ENCODE data around the gene LRRIQ4. TPM values are rescaled to one million over a fixed set of nuclear protein-coding genes. Genes with fewer than 3 reads are reported as not detected.

The LRRIQ4 gene
- total and polyA plus RNA-seq, 4 donors, result 0.09 TPM; not detected in 3

- no peaks in the 10 kb centered on the region for H3K36me3 ChIP-seq (ENCODE audit: control insufficient read depth in 4 of 4, insufficient read depth in 3 of 4, low read depth in 1 of 4, low read length in 3 of 4)
- no peaks in the 10 kb centered on the region for H3K9me3 ChIP-seq (ENCODE audit: control insufficient read depth in 4 of 4, low read length in 3 of 4)
- no peak overlapping the region for H3K9ac ChIP-seq (ENCODE audit: low read depth in 1 of 2, low read length in 2 of 2)
- H3K4me3 ChIP-seq (ENCODE audit: low read depth in 1 of 3, low read length in 3 of 3), result no peak overlapping the region
- H3K4me1 ChIP-seq (ENCODE audit: control insufficient read depth in 4 of 4, insufficient read depth in 4 of 4, low read length in 3 of 4), result no peaks in the 10 kb centered on the region
- no peak overlapping the region for H3K27ac ChIP-seq (ENCODE audit: low read depth in 1 of 2, low read length in 2 of 2)
- H3K27me3 ChIP-seq (ENCODE audit: control insufficient read depth in 4 of 4, insufficient read depth in 4 of 4, low read length in 3 of 4), result no peaks in the 10 kb centered on the region
- no peak for TF ChIP-seq TAF1 (conservative IDR thresholded peaks at IDR 0.05)
- TF ChIP-seq, protein P1, sequence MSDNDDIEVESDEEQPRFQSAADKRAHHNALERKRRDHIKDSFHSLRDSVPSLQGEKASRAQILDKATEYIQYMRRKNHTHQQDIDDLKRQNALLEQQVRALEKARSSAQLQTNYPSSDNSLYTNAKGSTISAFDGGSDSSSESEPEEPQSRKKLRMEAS (IDR thresholded peaks at IDR 0.05), result no peak
- TF ChIP-seq FOXA2 (IDR thresholded peaks at IDR 0.05), result no peak
- TF ChIP-seq YY1 (IDR thresholded peaks at IDR 0.05), result no peak
- no peak for TF ChIP-seq GABPA (IDR thresholded peaks at IDR 0.05 in 1 of 2, conservative IDR thresholded peaks at IDR 0.05 in 1 of 2)
- no peak for TF ChIP-seq REST (IDR thresholded peaks at IDR 0.05)
- TF ChIP-seq FOXA1 (IDR thresholded peaks at IDR 0.05), result no peak
- no peak for TF ChIP-seq EGR1 (IDR thresholded peaks at IDR 0.05; ENCODE audit: low read depth in 2 of 2)
- TF ChIP-seq, protein P2, sequence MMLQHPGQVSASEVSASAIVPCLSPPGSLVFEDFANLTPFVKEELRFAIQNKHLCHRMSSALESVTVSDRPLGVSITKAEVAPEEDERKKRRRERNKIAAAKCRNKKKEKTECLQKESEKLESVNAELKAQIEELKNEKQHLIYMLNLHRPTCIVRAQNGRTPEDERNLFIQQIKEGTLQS (IDR thresholded peaks at IDR 0.05), result no peak
- no peak for TF ChIP-seq HNF4A (conservative IDR thresholded peaks at IDR 0.05)
- no peak for TF ChIP-seq JUND (IDR thresholded peaks at IDR 0.05)
- no peak for TF ChIP-seq ZBTB33 (IDR thresholded peaks at IDR 0.05)
- no peak for TF ChIP-seq SP1 (IDR thresholded peaks at IDR 0.05)
- TF ChIP-seq HNF4G (IDR thresholded peaks at IDR 0.05), result no peak
- TF ChIP-seq, protein P3, sequence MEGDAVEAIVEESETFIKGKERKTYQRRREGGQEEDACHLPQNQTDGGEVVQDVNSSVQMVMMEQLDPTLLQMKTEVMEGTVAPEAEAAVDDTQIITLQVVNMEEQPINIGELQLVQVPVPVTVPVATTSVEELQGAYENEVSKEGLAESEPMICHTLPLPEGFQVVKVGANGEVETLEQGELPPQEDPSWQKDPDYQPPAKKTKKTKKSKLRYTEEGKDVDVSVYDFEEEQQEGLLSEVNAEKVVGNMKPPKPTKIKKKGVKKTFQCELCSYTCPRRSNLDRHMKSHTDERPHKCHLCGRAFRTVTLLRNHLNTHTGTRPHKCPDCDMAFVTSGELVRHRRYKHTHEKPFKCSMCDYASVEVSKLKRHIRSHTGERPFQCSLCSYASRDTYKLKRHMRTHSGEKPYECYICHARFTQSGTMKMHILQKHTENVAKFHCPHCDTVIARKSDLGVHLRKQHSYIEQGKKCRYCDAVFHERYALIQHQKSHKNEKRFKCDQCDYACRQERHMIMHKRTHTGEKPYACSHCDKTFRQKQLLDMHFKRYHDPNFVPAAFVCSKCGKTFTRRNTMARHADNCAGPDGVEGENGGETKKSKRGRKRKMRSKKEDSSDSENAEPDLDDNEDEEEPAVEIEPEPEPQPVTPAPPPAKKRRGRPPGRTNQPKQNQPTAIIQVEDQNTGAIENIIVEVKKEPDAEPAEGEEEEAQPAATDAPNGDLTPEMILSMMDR (IDR thresholded peaks at IDR 0.05; ENCODE audit: low read depth, low read length, missing input control), result no peak
- no peak for DNase-seq (ENCODE audit: low spot score)
- WGBS, result 94% methylated on average over 3 of the region's 3 CpGs
Observed at GRCh38 chr3:169804681-169805080, 8.0 kb upstream of the LRRIQ4 start.

DNA sequence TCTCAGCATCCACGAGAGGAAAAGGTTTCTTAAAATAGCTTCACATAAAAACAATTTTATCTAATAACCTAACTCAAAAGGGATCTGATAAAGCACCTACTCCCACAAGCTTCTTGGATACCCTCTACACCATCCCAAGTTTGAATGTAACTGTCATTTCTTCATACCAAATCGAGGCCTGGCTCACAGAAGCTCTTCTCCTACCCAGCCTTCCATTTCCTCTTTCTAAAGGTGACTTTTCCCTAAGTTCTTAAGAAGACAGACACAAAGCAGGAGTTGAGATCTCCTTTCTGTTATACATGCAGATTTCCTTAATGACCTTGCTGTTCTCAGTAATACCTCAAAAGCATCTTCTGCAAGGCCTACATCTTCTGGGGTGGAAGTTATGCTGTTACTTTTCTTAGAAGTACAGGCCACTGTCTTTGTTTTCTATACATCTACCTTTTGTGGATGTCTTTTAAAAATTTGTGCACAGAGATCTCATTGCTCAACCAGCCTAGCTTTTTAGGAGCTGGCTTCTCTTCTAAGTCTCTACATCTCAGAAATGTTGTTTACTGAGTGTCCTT is 3.4 kb upstream of the LRRIQ4 start:
- H3K9ac ChIP-seq (ENCODE audit: low read depth in 1 of 2, low read length in 2 of 2), result no peak overlapping the region
- DNase-seq (ENCODE audit: low spot score), result no peak
- H3K27ac ChIP-seq (ENCODE audit: low read depth in 1 of 2, low read length in 2 of 2), result no peak overlapping the region
- 74% methylated on average over 2 of the region's 2 CpGs for WGBS
- H3K4me1 ChIP-seq (ENCODE audit: control insufficient read depth in 4 of 4, insufficient read depth in 4 of 4, low read length in 3 of 4), result peaks cover 4 to 23% (median 17%) of the 10 kb centered on the region in 4 donors
- H3K36me3 ChIP-seq (ENCODE audit: control insufficient read depth in 4 of 4, insufficient read depth in 3 of 4, low read depth in 1 of 4, low read length in 3 of 4), result no peaks in the 10 kb centered on the region
- no peaks in the 10 kb centered on the region for H3K27me3 ChIP-seq (ENCODE audit: control insufficient read depth in 4 of 4, insufficient read depth in 4 of 4, low read length in 3 of 4)
- H3K4me3 ChIP-seq (ENCODE audit: low read depth in 1 of 3, low read length in 3 of 3), result no peak overlapping the region
- H3K9me3 ChIP-seq (ENCODE audit: control insufficient read depth in 4 of 4, low read length in 3 of 4), result no peaks in the 10 kb centered on the region
- TF ChIP-seq, protein P3 (IDR thresholded peaks at IDR 0.05; ENCODE audit: low read depth, low read length, missing input control), result no peak
- TF ChIP-seq SP1 (IDR thresholded peaks at IDR 0.05) (no peak), RAD21 (IDR thresholded peaks at IDR 0.05) (no peak), RXRA (IDR thresholded peaks at IDR 0.05) (no peak), YY1 (IDR thresholded peaks at IDR 0.05) (no peak), FOXA2 (IDR thresholded peaks at IDR 0.05) (no peak), ZBTB33 (IDR thresholded peaks at IDR 0.05) (no peak), NR2F2 (IDR thresholded peaks at IDR 0.05) (no peak), FOXA1 (IDR thresholded peaks at IDR 0.05) (no peak), GABPA (IDR thresholded peaks at IDR 0.05 in 1 of 2, conservative IDR thresholded peaks at IDR 0.05 in 1 of 2) (no peak)
- TF ChIP-seq, protein P1 (IDR thresholded peaks at IDR 0.05), result no peak
- TF ChIP-seq, protein P2 (IDR thresholded peaks at IDR 0.05), result no peak

All from liver (tissue), 9 donors.